HepG2 (cell line): ENCODE data around the gene SLC25A51. TPM values are rescaled to one million over a fixed set of nuclear protein-coding genes. Genes with fewer than 3 reads are reported as not detected.

Source experiments
- ATAC-seq: fragments of 200-7000 bp; cut with Tn5 transposase; 3 replicates; pipeline ENCODE4 v1.9.1; 2020; ENCODE audit warnings: mild to moderate bottlenecking, moderate library complexity
- BruUV-seq: library from RNA; stranded (reverse); fragments of 400-500 nt; replicated peaks from 2 replicates; lab custom pipeline; 2021; lab: Mats Ljungman, UMichigan
- CTCF ChIA-PET: fragments of 300-600 bp; formaldehyde crosslinking; extraction: SDS; loops from one replicate; lab custom pipeline; 2021; ENCODE audit warnings: low total read pairs, inconsistent platforms, low intra/inter-chr PET ratio; lab: Yijun Ruan, JAX
- POLR2A ChIA-PET: fragments of 350-600 bp; sonication (Branson Sonifier 250); formaldehyde crosslinking; loops from one replicate; lab custom pipeline; 2020; ENCODE audit warnings: antibody characterized with exemption, inconsistent platforms; lab: Yijun Ruan, JAX
- DNase-seq: peaks from one replicate; pipeline ENCODE4 v3.0.0-alpha.2; 2015; ENCODE audit warnings: low spot score
- FAIRE-seq: peaks from 3 replicates; lab custom pipeline; 2011; peaks lifted over from hg19 to GRCh38; lab: Jason Lieb, UNC
- H2AFZ ChIP-seq: one replicate; pipeline ENCODE4 v1.6.1; 2011; ENCODE audit warnings: low read length, inconsistent platforms
- H3K27ac ChIP-seq: fragments of 300-600 bp; 3 replicates; pipeline ENCODE4 v1.8.0; 2011; ENCODE audit warnings: mixed run types, mild to moderate bottlenecking, mixed read lengths, low read length, inconsistent platforms; ENCODE audit not compliant: insufficient read depth; ENCODE audit errors: extremely low read length
- H3K27me3 ChIP-seq, 2 experiments: fragments of 200-600 bp in 1 of 2; 2 replicates in 1 of 2; 3 replicates in 1 of 2; pipeline versions ENCODE4 v1.6.0 to v1.8.0; 2011; ENCODE audit warnings: low read length in 2 of 2, mild to moderate bottlenecking in 2 of 2, moderate library complexity in 2 of 2, inconsistent platforms in 1 of 2; ENCODE audit not compliant: insufficient read depth in 2 of 2, control insufficient read depth in 1 of 2
- H3K36me3 ChIP-seq, 2 experiments: fragments of 200-600 bp in 1 of 2; replicated peaks in 1 of 2; 2 replicates in 1 of 2; 3 replicates in 1 of 2; pipeline versions ENCODE4 v1.5.1 to v1.8.0; 2011; ENCODE audit warnings: low read length in 2 of 2, inconsistent platforms in 1 of 2; ENCODE audit not compliant: insufficient read depth in 2 of 2, control insufficient read depth in 1 of 2
- H3K4me1 ChIP-seq: 2 replicates; pipeline ENCODE4 v1.5.1; 2012; ENCODE audit warnings: low read length, inconsistent platforms; ENCODE audit not compliant: insufficient read depth
- H3K4me2 ChIP-seq: 2 replicates; pipeline ENCODE4 v1.6.0; 2011; ENCODE audit warnings: low read depth, low read length, inconsistent platforms
- H3K4me3 ChIP-seq, 3 experiments: fragments of 200-600 bp in 1 of 3; sonication (generic), shearing (Covaris generic) in 1 of 3; replicated peaks in 1 of 3; 2 replicates each; pipeline ENCODE4 v1.5.1; 2011 to 2016; ENCODE audit warnings: low read length in 3 of 3, inconsistent platforms in 2 of 3, low read depth in 2 of 3, mild to moderate bottlenecking in 2 of 3, control low read depth in 1 of 3, mixed read lengths in 1 of 3; ENCODE audit not compliant: insufficient read depth in 1 of 3
- H3K79me2 ChIP-seq: one replicate; pipeline ENCODE4 v1.6.1; 2011; ENCODE audit warnings: low read length, inconsistent platforms; ENCODE audit not compliant: insufficient read depth
- H3K9ac ChIP-seq: 2 replicates; pipeline ENCODE4 v1.6.0; 2011; ENCODE audit warnings: mild to moderate bottlenecking, low read depth, low read length, inconsistent platforms; ENCODE audit not compliant: insufficient read depth
- H3K9me3 ChIP-seq: 2 replicates; pipeline ENCODE4 v1.5.1; 2012; ENCODE audit warnings: mild to moderate bottlenecking, low read length
- H4K20me1 ChIP-seq: 2 replicates; pipeline ENCODE4 v1.6.0; 2011; ENCODE audit warnings: inconsistent platforms, mild to moderate bottlenecking, low read length, moderate library complexity; ENCODE audit not compliant: insufficient read depth
- FOXM1 ChIP-seq: sonication (generic); formaldehyde crosslinking; IDR thresholded peaks from 2 replicates; pipeline ENCODE4 v1.5.0; 2020; ENCODE audit warnings: missing genetic modification reagents
- MTA1 ChIP-seq: sonication (generic); formaldehyde crosslinking; IDR thresholded peaks from 2 replicates; pipeline ENCODE4 v1.4.0; 2020; ENCODE audit warnings: missing genetic modification reagents, mild to moderate bottlenecking, borderline replicate concordance
- POLR2A ChIP-seq, 2 experiments: IDR thresholded peaks; 2 replicates each; pipeline ENCODE4 v1.6.1; 2011; ENCODE audit warnings: low read depth in 2 of 2, low read length in 2 of 2, mild to moderate bottlenecking in 1 of 2, moderate library complexity in 1 of 2; ENCODE audit not compliant: insufficient read depth in 1 of 2
- WGBS: methylation state at CpG from one replicate; pipeline ENCODE4 v1.1.6; 2017; ENCODE audit warnings: low lambda C conversion rate; 5-methylcytosine and 5-hydroxymethylcytosine counted together
- in situ Hi-C: cut with HindIII; loops from 2 replicates; pipeline ENCODE4 v1.10.0; 2017; ENCODE audit warnings: low pct_unique_long_range_greater_than_20kb; ENCODE audit not compliant: extremely low pct_ligation_motif_present
- intact Hi-C: fragments of 100-400 bp; cut with micrococcal nuclease; formaldehyde crosslinking; loops from one replicate; pipeline ENCODE4 v1.10.0; 2022; ENCODE audit not compliant: unreplicated experiment
- polyA plus RNA-seq, 8 experiments: library from polyadenylated mRNA; depleted of rRNA in 3 of 8; stranded (reverse) in 7 of 8; unstranded in 1 of 8; fragments of >200 nt; fragmentation: Illumina TruSeq in 4 of 8; extraction: Trizol in 4 of 8; gene quantifications; 2 replicates each; pipeline versions ENCODE4 v1.2.1 to v1.2.3, GENCODE V29; 2011 to 2016; ENCODE audit warnings: low read depth in 4 of 8, missing spikeins in 1 of 8, mixed read lengths in 1 of 8; ENCODE audit not compliant: insufficient read depth in 1 of 8
- total RNA-seq, 5 experiments: library from RNA; depleted of rRNA; stranded (reverse); fragments of >200 nt; fragmentation: Illumina TruSeq; extraction: Trizol; gene quantifications; 2 replicates each; pipeline ENCODE4 v1.2.3, GENCODE V29; 2016; ENCODE audit warnings: low read depth in 1 of 5
- TF ChIP-seq, protein P1 (sequence below): sonication (generic); formaldehyde crosslinking; IDR thresholded peaks from 2 replicates; pipeline ENCODE4 v1.4.0; 2020; ENCODE audit warnings: missing genetic modification reagents, mild to moderate bottlenecking, borderline replicate concordance

SLC25A51 gene
- total and polyA plus RNA-seq, 2 of the 13 experiments (the other 11 are each of a cell fraction or from before 2014, with no cell fraction given), result 14.6 to 37.7 TPM

DNA sequence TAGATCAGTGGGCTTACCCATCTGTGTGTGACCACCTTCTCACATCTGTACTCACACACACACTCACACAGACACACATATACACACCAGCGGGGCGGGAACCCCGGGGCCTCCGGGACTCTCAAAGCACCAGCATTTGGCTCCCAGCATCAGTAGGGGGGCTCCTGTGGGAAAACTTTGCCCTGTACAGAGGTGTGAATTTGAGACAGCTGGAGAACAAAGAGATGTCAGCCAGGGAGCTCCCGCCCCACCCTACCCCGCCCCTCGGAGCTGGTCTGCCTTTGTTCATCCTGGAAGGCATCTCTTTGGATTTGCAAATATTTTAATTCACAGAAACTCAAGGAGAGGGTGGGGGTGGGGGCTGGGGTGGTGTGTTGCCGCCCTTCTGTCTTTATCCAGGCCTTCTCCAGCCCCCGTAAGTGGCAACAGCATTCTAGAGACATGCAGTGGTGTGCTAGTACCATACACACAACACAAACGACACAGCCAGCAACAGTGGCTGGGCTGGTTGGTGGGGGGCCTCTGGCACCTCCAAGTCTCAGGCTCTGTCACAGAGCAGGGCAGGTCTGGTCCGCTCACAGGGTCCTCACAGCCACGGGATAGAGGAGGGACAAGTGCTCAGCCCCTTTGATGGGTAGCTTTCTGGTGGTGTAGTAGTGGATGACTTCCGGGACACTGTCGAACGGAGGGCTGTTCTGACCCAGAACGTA is 15.5 kb upstream of the SLC25A51 start:
- no TSS peak for BruUV-seq
- peaks cover 38 to 70% of the 10 kb centered on the region in 2 experiments for H3K36me3 ChIP-seq
- ATAC-seq (no peak), DNase-seq (no peak), FAIRE-seq (no peak)
- peaks cover 24% of the 10 kb centered on the region; the same call in 1 of the 2 replicates for H4K20me1 ChIP-seq
- intact Hi-C loops, result no loop called here
- H3K4me2 ChIP-seq, result no peak overlapping the region
- H3K9me3 ChIP-seq, result no peaks in the 10 kb centered on the region
- POLR2A ChIA-PET, result no interaction called here
- H3K4me1 ChIP-seq, result no peaks in the 10 kb centered on the region
- no peaks in the 10 kb centered on the region for H3K79me2 ChIP-seq
- H3K9ac ChIP-seq, result no peak overlapping the region
- no peak overlapping the region for H3K4me3 ChIP-seq
- in situ Hi-C loops, result loop anchor here (25.0 kb wide), 1 partner anchor 432 kb away; the partner anchor contains the start of gene POLR1E
- H2AFZ ChIP-seq, result no peak overlapping the region
- no peak for TF ChIP-seq MTA1 (CRISPR knock-in tag)
- TF ChIP-seq, protein P1, sequence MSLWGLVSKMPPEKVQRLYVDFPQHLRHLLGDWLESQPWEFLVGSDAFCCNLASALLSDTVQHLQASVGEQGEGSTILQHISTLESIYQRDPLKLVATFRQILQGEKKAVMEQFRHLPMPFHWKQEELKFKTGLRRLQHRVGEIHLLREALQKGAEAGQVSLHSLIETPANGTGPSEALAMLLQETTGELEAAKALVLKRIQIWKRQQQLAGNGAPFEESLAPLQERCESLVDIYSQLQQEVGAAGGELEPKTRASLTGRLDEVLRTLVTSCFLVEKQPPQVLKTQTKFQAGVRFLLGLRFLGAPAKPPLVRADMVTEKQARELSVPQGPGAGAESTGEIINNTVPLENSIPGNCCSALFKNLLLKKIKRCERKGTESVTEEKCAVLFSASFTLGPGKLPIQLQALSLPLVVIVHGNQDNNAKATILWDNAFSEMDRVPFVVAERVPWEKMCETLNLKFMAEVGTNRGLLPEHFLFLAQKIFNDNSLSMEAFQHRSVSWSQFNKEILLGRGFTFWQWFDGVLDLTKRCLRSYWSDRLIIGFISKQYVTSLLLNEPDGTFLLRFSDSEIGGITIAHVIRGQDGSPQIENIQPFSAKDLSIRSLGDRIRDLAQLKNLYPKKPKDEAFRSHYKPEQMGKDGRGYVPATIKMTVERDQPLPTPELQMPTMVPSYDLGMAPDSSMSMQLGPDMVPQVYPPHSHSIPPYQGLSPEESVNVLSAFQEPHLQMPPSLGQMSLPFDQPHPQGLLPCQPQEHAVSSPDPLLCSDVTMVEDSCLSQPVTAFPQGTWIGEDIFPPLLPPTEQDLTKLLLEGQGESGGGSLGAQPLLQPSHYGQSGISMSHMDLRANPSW (CRISPR knock-in tag), result no peak
- TF ChIP-seq FOXM1, result no peak
- TF ChIP-seq POLR2A (IDR thresholded peaks at IDR 0.05; ENCODE audit: insufficient read depth in 1 of 2, low read depth in 2 of 2, low read length in 2 of 2), result no peak
- TF ChIP-seq, all 625 proteins: peak for 0
- CTCF ChIA-PET, result no interaction called here
- 93% methylated on average over 12 of the region's 16 CpGs for WGBS
- no peak overlapping the region for H3K27ac ChIP-seq
- no peaks in the 10 kb centered on the region for H3K27me3 ChIP-seq
